ENCODE data around the gene PHC3.

GRCh38 chr3:170095771-170096170, 85.8 kb downstream of the PHC3 start:
- no peak for TF ChIP-seq CTCF (IDR thresholded peaks at IDR 0.05; ENCODE audit: insufficient read depth, low read length)
- TF ChIP-seq REST (IDR thresholded peaks at IDR 0.05; ENCODE audit: insufficient replicate concordance, low read depth) = no peak
- no peak for TF ChIP-seq POLR2AphosphoS5 (IDR thresholded peaks at IDR 0.05; ENCODE audit: low read depth)

Data from HL-60 (cell line).